ENCODE measurements around the gene TMEM205.
"Not testable (repeated sequence)": the region's sequence is repeated elsewhere in the genome, so short reads cannot be mapped to it uniquely, and the experiment has no call there.

TMEM205 gene

GRCh38 chr19:11338569-11339253, 7.4 kb downstream of the TMEM205 start:
- DNase-seq = no peak

GRCh38 chr19:11338121-11338520, 7.9 kb downstream of the TMEM205 start:
- DNase-seq = no peak

GRCh38 chr19:11337080-11337479, 9.0 kb downstream of the TMEM205 start:
- DNase-seq = no peak

- DNase-seq = no peak
Measured at GRCh38 chr19:11335449-11336146, 10.5 kb downstream of the TMEM205 start.

GRCh38 chr19:11333838-11334237, 12.2 kb downstream of the TMEM205 start:
- not testable (repeated sequence) for DNase-seq

GRCh38 chr19:11332822-11333221, 13.2 kb downstream of the TMEM205 start:
- no peak for DNase-seq

- no peak for DNase-seq
Measured at GRCh38 chr19:11331502-11331901, 14.6 kb downstream of the TMEM205 start.

- DNase-seq = no peak
Measured at GRCh38 chr19:11330127-11330526, 15.9 kb downstream of the TMEM205 start.

GRCh38 chr19:11325544-11325943, 20.5 kb downstream of the TMEM205 start:
- no peak for DNase-seq

GRCh38 chr19:11324748-11325389, 21.2 kb downstream of the TMEM205 start:
- no peak for DNase-seq

GRCh38 chr19:11324079-11324661, 21.9 kb downstream of the TMEM205 start:
- peak; percentile 99 for DNase-seq

GRCh38 chr19:11323601-11324078, 22.4 kb downstream of the TMEM205 start:
- DNase-seq = no peak

GRCh38 chr19:11322269-11323024, 23.6 kb downstream of the TMEM205 start:
- DNase-seq = no peak

- DNase-seq = no peak
Measured at GRCh38 chr19:11321191-11322126, 24.6 kb downstream of the TMEM205 start.

- not testable (repeated sequence) for DNase-seq
Measured at GRCh38 chr19:11320278-11320995, 25.6 kb downstream of the TMEM205 start.

- DNase-seq = no peak
Measured at GRCh38 chr19:11306337-11306736, 39.7 kb downstream of the TMEM205 start.

- no peak for DNase-seq
Measured at GRCh38 chr19:11304936-11305335, 41.1 kb downstream of the TMEM205 start.

GRCh38 chr19:11300811-11301120, 45.3 kb downstream of the TMEM205 start:
- no peak for DNase-seq

GRCh38 chr19:11299946-11300810, 45.9 kb downstream of the TMEM205 start:
- DNase-seq = no peak

- no peak for DNase-seq
Measured at GRCh38 chr19:11296264-11296663, 49.8 kb downstream of the TMEM205 start.
